Right ventricle myocardium superior (tissue), 1 donor: Measurements from ENCODE around the gene TRAPPC11. TPM values are rescaled to one million over a fixed set of nuclear protein-coding genes. Genes with fewer than 3 reads are reported as not detected.
"Not testable (repeated sequence)": the region's sequence is repeated elsewhere in the genome, so short reads cannot be mapped to it uniquely, and the experiment has no call there.

ENCODE experiments used
- ATAC-seq: fragments of 200-7000 bp; cut with Tn5 transposase; one replicate; pipeline ENCODE4 v1.9.1; 2020; ENCODE audit warnings: mild to moderate bottlenecking; ENCODE audit not compliant: poor library complexity
- DNase-seq: peaks from one replicate; pipeline ENCODE4 v3.0.0-alpha.2; 2020
- intact Hi-C: fragments of 100-400 bp; cut with DNase I; formaldehyde crosslinking; loops from one replicate; pipeline ENCODE4 v1.11.2; 2022
- total RNA-seq: library from RNA; stranded (reverse); fragmentation: NEBNext Ultra II Directional; extraction: Animal tissue kit (Norgen Biotek cat#: 25700); gene quantifications from one replicate; pipeline ENCODE4 v1.2.1, GENCODE V29; 2021
- donor health status: DM: no; HTN: yes; CAD: no; lungs with severe emphysema.

Gene TRAPPC11
- total RNA-seq, 1 donor from 2014 or later, result 16.1 TPM

- intact Hi-C loops, result no loop called here
- ATAC-seq (no peak), DNase-seq (no peak)
These were observed 41.3 kb downstream of the TRAPPC11 start for GRCh38 chr4:183700407-183700806.

- intact Hi-C loops, result no loop called here
- DNase-seq (no peak), ATAC-seq (no peak)
These were observed 43.4 kb downstream of the TRAPPC11 start for GRCh38 chr4:183702492-183702891.

DNA sequence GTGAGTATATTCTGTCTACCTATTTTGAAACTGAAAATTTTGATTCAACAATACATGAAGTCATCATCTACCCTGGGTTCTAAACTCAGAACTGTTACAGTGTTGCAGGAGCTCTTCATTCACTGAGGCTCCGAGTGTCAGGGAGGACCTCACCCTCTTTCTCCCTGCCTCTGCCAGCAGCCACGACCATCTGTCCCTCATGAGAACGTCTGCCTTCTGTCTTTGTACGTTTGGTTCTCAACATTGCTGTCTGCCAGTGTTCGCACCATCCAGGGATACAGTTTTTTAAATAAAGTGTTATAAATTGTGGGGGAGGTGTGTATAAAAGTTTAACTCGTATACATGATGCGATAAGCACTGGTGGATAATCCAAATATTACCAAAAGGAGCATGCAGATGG, 55.5 kb downstream of the TRAPPC11 start:
- ATAC-seq, result no peak
- intact Hi-C loops, result no loop called here
- DNase-seq, result no peak

GRCh38 chr4:183716302-183716701, 57.2 kb downstream of the TRAPPC11 start:
- intact Hi-C loops, result no loop called here
- no peak for DNase-seq
- ATAC-seq, result no peak

DNA sequence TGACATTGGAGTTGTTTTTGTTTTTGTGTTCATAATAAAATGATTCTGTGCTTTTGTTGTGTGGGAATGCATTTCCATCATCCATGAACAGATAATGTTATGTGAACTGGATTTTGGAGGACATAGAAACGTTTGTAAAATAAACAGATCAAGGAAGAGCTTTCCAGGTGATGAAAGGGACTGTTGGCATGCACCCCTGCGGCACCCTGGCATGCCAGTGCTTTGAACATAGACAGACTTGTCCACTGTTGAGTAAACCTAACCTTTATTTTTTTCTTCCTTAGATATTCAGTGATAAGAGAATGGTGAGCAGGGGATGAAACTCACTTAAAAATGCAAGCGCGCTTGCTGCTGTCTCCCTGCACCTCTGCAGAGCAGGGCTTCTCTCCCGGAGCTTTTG, 59.8 kb downstream of the TRAPPC11 start:
- intact Hi-C loops, result no loop called here
- ATAC-seq, result no peak
- DNase-seq, result no peak

GRCh38 chr4:183721207-183722081, 62.4 kb downstream of the TRAPPC11 start:
- DNase-seq (peak; percentile 85), ATAC-seq (peak; percentile 91)
- intact Hi-C loops, result loop anchor here (5.0 kb wide), 1 partner anchor 76 kb away; no protein-coding TSS in a partner anchor

GRCh38 chr4:183722731-183723560, 63.9 kb downstream of the TRAPPC11 start:
- DNase-seq (peak; percentile 80), ATAC-seq (peak; percentile 79)
- intact Hi-C loops, result loop anchor here (5.0 kb wide), 1 partner anchor 74 kb away; no protein-coding TSS in a partner anchor

GRCh38 chr4:183723561-183724228, 64.6 kb downstream of the TRAPPC11 start:
- intact Hi-C loops, result loop anchor here (5.0 kb wide), 1 partner anchor 74 kb away; no protein-coding TSS in a partner anchor
- ATAC-seq (no peak), DNase-seq (no peak)

- intact Hi-C loops, ATAC-seq, DNase-seq: not testable (repeated sequence)
These were observed 66.5 kb downstream of the TRAPPC11 start for GRCh38 chr4:183725585-183725984.

DNA sequence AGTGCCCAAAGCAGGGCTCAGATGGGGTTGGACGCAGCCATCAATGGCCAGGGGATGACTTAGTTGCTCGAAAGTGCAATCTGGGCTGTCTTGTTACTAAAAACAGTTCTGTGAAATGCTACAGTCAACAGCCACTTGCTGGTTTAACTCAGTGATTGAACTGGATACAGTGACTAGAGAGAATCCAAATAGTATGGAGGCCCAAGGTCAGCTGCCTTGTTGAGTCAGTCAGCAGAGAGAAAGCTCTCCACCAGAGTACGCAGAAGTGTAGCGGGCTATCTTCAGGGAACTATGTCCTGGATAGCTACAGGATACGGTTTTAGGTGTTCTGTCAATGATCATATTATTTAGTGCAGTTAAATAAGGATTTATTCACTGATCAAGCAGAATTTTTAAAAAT, 68.4 kb downstream of the TRAPPC11 start:
- no peak for DNase-seq
- intact Hi-C loops, result no loop called here
- no peak for ATAC-seq

DNA sequence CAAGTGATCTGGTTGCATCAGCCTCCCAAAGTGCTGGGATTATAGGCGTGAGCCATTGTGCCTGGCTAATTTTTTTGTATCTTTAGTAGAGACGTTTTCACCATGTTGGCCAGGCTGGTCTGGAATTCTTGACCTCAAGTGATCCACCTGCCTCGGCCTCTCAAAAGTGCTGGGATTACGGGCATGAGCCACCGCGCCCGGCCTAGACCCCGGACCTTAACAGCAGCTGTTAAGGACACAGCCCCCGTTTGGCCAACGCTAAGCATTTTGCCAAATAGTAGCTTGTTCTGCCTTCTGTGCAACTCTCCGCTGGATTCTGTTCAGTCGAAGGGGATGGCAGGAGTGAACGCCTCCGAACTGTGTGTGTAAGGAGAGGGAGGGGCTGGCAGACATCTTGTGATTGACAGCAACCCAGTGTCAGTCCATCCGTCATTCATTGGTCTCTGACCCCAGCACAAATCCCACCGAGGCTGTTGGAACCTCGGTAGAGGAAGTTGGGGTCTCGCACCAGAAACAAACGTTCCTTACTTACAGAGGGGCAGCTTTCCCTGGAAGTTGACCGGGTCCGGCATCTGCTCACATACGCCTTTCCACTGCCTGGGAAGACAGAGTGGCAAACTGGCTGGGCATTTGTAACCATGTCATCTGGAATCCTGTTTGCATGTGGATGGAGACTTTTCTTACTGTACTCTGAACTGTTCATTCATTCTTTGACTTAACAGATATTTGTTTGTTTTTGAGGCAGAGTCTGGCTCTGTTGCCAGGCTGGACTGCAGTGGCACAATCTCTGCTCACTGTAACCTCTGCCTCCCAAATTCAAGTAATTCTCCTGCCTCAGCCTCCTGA, 69.4 kb downstream of the TRAPPC11 start:
- intact Hi-C loops, result no loop called here
- no peak for DNase-seq
- no peak for ATAC-seq

- intact Hi-C loops, result no loop called here
- ATAC-seq (no peak), DNase-seq (no peak)
These were observed 69.9 kb downstream of the TRAPPC11 start for GRCh38 chr4:183729069-183729406.

GRCh38 chr4:183729430-183730328, 70.6 kb downstream of the TRAPPC11 start:
- DNase-seq, result no peak
- ATAC-seq, result no peak
- intact Hi-C loops, result no loop called here

GRCh38 chr4:183732296-183732695, 73.2 kb downstream of the TRAPPC11 start:
- ATAC-seq, result no peak
- DNase-seq, result no peak
- intact Hi-C loops, result no loop called here

- no peak for ATAC-seq
- intact Hi-C loops, result no loop called here
- DNase-seq, result no peak
These were observed 74.1 kb downstream of the TRAPPC11 start for GRCh38 chr4:183733181-183733580.

- peak; percentile 55 for ATAC-seq
- intact Hi-C loops, result no loop called here
- no peak for DNase-seq
These were observed 79.1 kb downstream of the TRAPPC11 start for GRCh38 chr4:183738081-183738673.

- no peak for ATAC-seq
These were observed 79.9 kb downstream of the TRAPPC11 start for GRCh38 chr4:183738961-183739360.

More at GRCh38 chr4:183738961-183739360, 79.9 kb downstream of the TRAPPC11 start:
- intact Hi-C loops, result no loop called here
- DNase-seq, result no peak
